RWPE1 (cell line): ENCODE results near the gene PCCA.

Experiments
- CTCF ChIA-PET: fragments of 350-600 bp; sonication (Branson Sonifier 250); formaldehyde crosslinking; extraction: SDS; loops from one replicate; lab custom pipeline; 2021; lab: Yijun Ruan, JAX
- POLR2A ChIA-PET: fragments of 400-600 bp; formaldehyde crosslinking; extraction: SDS; loops from one replicate; lab custom pipeline; 2020; ENCODE audit warnings: antibody characterized with exemption; ENCODE audit not compliant: low non-redundant PET; lab: Yijun Ruan, JAX
- DNase-seq: peaks from one replicate; pipeline ENCODE4 v3.0.0; 2012; ENCODE audit warnings: low spot score
- H3K27ac ChIP-seq: fragments of 450-650 bp; 2 replicates; pipeline ENCODE4 v1.5.1; 2017
- TF ChIP-seq, protein P1 (sequence below): fragments of 450-650 bp; conservative IDR thresholded peaks from 2 replicates; pipeline ENCODE4 v1.5.1; 2017; ENCODE audit warnings: low read depth, mild to moderate bottlenecking

PCCA gene

DNA sequence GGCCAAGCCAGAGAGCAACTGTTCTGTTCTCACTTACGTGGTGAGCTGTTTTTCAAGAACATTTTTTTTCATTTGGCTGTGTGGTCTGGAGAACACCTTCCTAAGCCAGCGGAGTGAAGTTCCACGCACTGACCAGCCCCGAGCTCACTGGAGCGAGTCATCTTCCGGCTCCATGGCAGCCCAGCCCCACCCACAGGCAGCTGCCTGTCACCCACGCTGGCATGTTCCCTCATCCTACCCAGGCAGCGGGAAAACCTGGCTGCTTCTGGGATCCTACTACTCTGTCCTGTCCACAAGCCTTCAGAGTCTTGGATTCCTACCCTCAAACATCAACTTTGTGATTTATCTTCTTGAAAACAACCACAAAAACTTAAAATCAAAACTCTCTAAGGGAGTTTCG lies 423.5 kb downstream of the PCCA start:
- CTCF ChIA-PET, result no interaction called here
- TF ChIP-seq, protein P1, sequence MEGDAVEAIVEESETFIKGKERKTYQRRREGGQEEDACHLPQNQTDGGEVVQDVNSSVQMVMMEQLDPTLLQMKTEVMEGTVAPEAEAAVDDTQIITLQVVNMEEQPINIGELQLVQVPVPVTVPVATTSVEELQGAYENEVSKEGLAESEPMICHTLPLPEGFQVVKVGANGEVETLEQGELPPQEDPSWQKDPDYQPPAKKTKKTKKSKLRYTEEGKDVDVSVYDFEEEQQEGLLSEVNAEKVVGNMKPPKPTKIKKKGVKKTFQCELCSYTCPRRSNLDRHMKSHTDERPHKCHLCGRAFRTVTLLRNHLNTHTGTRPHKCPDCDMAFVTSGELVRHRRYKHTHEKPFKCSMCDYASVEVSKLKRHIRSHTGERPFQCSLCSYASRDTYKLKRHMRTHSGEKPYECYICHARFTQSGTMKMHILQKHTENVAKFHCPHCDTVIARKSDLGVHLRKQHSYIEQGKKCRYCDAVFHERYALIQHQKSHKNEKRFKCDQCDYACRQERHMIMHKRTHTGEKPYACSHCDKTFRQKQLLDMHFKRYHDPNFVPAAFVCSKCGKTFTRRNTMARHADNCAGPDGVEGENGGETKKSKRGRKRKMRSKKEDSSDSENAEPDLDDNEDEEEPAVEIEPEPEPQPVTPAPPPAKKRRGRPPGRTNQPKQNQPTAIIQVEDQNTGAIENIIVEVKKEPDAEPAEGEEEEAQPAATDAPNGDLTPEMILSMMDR, result no peak
- POLR2A ChIA-PET, result no interaction called here
- no peak overlapping the region for H3K27ac ChIP-seq
- DNase-seq, result no peak

DNA sequence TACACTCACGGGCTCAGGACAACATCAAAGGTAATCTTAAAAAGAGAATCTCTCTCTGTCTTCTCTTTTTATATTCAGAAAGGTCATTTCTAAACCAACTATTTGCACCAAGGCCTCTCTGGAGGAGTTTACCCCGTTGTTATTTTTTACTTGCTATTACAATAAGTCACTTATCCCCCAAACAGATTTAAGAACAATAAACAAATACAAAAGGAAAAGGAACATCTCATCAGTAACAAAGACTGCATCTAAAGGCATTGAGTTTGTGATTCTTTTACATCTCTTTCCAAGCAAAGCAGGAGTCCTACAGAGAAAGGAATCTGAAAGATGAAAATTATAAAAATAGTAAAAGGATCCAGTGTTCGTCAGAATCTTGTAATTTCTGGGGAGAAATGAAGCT lies 424.3 kb downstream of the PCCA start:
- H3K27ac ChIP-seq, result no peak overlapping the region
- CTCF ChIA-PET, result no interaction called here

GRCh38 chr13:100513987-100514670 lies 425.2 kb downstream of the PCCA start:
- TF ChIP-seq, protein P1, result no peak
- CTCF ChIA-PET, result interaction anchor here (0.5 to 2.2 kb wide), 11 partner anchors 11 to 898 kb away, joined by 3 to 7 read pairs (median 4); no protein-coding TSS in a partner anchor
- POLR2A ChIA-PET, result no interaction called here
- no peak overlapping the region for H3K27ac ChIP-seq
- no peak for DNase-seq

More for the DNA sequence above, 424.3 kb downstream of the PCCA start:
- no peak for DNase-seq
- TF ChIP-seq, protein P1, result no peak
- POLR2A ChIA-PET, result no interaction called here

DNA sequence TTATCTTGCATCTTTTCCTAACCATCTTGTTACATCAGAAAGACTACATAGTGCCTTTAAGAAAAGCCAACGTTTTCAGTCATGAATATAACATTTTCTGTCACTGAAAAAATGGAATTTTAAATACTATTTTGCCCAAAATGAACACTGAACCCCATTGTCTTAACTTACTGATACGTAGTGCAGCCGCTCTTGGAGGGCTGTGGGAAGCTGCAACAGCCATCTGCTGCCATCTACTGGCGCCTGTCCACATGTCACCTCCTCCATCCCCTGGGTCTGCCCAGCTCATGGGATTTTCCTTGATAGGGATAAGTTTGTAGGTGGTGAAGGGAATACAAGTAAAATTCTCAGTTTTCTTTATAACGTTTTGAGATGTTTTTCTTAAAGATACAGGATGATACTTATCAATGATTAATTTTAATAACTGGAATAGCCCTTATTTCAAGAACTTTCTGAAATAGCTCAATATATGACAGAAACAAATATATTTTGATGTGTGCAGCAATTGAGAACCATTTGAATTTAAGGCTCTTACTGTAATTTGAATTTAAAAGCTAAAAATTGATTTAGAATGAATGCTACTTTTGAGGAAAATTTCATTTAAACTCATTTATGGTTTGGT lies 426.0 kb downstream of the PCCA start:
- CTCF ChIA-PET, result interaction anchor here (0.5 to 2.2 kb wide), 10 partner anchors 12 to 898 kb away, joined by 3 to 7 read pairs (median 4); no protein-coding TSS in a partner anchor
- TF ChIP-seq, protein P1, result peak; percentile 96
- H3K27ac ChIP-seq, result no peak overlapping the region
- peak; percentile 89 for DNase-seq
- POLR2A ChIA-PET, result no interaction called here

DNA sequence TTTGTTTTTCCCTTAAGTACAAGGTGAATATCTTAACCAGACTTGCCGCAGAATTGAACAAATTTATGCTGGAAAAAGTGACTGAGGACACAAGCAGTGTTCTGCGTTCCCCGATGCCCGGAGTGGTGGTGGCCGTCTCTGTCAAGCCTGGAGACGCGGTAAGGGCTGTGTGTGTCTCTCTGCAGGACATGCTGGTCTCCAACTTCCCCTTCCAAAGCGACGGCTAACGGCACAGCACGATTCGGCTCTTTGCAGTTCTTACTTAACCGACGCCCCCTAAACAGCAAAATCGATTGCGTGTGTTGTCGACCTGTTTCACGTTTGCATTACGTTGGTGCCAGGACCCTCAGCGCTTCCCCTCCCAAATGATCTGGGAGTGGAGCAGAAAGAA lies 426.5 kb downstream of the PCCA start:
- DNase-seq, result no peak

GRCh38 chr13:100517135-100517534 lies 428.2 kb downstream of the PCCA start:
- TF ChIP-seq, protein P1, result no peak
- ChIA-PET CTCF (no interaction called here), POLR2A (no interaction called here)
- DNase-seq, result no peak
- H3K27ac ChIP-seq, result no peak overlapping the region

More for the DNA sequence above, 426.5 kb downstream of the PCCA start:
- no peak overlapping the region for H3K27ac ChIP-seq
- CTCF ChIA-PET, result interaction anchor here (0.6 to 2.2 kb wide), 8 partner anchors 11 to 859 kb away, joined by 3 to 7 read pairs (median 4); no protein-coding TSS in a partner anchor
- POLR2A ChIA-PET, result no interaction called here
- TF ChIP-seq, protein P1, result no peak
